GM19238 (cell line): ENCODE data around the gene GALNT9.

Experiments used
- DNase-seq: peaks from one replicate; pipeline ENCODE4 v3.0.0; 2011; ENCODE audit warnings: low spot score; ENCODE audit not compliant: insufficient read length

GALNT9 gene

GRCh38 chr12:132148368-132149045 is 180.9 kb downstream of the GALNT9 start:
- no peak for DNase-seq

- no peak for DNase-seq
Observed at GRCh38 chr12:132147423-132148367, 181.7 kb downstream of the GALNT9 start.

DNA sequence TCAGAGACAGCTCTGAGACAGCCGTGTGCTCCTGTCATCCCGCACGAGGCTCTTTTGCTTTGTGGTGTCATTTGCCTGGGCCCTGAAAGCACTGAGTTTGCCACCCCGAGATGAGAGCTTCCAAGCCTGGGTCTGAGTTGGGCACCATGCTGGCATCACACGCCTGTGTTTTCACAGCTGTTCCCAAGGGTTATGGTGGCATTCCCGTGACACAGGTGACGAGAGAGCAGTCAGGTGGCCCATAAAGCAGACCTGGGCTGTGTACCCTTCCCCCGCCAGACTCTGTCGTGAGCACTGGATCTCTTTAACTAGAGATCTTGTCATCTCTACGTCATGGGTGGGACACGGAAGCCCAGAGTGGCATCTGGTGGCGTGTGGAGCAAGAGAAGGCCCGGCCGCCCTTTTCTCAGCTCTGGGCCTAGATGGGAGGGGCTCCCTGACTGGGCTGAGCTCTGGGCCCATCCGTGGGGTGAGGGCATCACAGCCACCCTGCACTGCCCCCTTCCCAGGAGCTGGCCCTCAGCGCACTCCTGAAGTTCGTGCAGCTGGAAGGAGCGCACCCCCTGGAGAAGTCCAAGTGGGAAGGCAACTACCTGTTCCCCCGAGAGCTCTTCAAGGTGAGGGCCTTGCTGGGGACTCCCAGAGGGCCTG is 182.5 kb downstream of the GALNT9 start:
- no peak for DNase-seq
